A549 (cell line): ENCODE measurements around the gene ATN1.

Experiments used
- HMGXB4 ChIP-seq: fragments of 250-450 bp; sonication (Bioruptor Pico); IDR thresholded peaks from 2 replicates; pipeline ENCODE4 v1.5.0; 2021; ENCODE audit warnings: mild to moderate bottlenecking, moderate library complexity, borderline replicate concordance
- MAFK ChIP-seq: fragments of 450-650 bp; IDR thresholded peaks from 2 replicates; pipeline ENCODE4 v1.6.1; 2014; ENCODE audit not compliant: partially characterized antibody
- ZFP36 ChIP-seq: fragments of 450-650 bp; IDR thresholded peaks from 2 replicates; pipeline ENCODE4 v1.6.1; 2014; ENCODE audit warnings: borderline replicate concordance; ENCODE audit not compliant: partially characterized antibody

DNA sequence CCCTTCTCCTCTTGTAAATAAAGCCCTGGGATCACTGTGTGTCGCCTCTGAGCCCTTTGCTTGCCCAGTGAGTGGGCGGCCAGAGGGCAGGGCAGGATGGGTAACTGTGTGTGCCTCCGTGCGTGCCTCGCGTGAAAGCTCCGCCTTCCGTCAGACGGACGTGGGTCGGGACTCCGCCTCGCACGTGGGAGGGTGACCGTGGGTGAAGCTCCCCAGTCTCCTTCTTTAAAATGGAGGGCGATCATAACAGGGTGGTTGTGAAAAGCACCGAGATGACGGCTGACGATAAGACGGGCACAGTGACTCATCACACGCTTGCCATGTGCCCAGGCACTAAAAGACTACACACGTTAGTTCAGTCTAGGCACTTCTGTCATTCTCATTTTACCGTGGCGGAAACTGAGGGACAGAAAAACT lies 33.5 kb downstream of the ATN1 start:
- TF ChIP-seq ZFP36 (no peak), HMGXB4 (no peak), MAFK (no peak)
